ENCODE results near the gene ENTPD2.

The ENTPD2 gene

DNA sequence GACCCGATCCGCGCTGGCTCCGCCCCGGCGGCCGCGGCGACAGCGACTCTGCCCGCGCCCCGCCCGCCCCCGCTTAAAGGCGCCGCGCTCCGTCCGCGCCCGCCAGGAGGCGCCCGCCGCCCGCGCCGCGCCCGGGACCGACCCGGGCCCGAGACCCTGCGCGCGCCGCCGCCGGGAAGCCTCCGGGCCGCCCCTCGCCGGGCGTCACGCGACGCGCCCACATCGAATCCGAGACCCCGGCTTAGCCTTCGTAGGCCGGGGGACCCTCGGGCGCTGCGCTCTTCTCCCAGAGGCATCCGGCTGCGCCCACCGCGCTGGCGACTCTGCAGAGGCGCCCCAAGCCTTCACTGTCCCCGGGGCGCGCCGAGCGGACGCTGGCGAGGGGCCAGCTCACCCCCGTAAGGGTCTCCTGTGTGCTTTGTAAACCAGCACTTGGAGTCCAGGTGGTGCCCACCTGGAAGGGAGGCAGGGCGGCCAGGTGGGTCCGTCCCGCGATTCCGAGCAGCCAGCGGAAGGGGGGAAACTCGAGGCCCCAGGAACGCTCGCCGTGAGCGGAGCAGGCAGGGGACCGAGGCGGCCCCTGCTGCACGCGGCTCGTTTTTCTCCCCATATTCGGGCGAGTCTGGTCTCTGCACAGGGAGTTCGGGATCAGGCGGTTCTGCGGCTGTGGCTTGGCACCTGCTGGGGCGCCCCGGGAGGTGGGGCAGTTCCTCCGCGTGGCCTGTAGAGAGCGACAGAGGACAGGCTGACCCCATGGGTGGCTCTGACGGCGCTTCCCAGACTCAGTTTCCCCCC, 25.4 kb downstream of the ENTPD2 start:
- DNase-seq = peak; percentile 64

DNA sequence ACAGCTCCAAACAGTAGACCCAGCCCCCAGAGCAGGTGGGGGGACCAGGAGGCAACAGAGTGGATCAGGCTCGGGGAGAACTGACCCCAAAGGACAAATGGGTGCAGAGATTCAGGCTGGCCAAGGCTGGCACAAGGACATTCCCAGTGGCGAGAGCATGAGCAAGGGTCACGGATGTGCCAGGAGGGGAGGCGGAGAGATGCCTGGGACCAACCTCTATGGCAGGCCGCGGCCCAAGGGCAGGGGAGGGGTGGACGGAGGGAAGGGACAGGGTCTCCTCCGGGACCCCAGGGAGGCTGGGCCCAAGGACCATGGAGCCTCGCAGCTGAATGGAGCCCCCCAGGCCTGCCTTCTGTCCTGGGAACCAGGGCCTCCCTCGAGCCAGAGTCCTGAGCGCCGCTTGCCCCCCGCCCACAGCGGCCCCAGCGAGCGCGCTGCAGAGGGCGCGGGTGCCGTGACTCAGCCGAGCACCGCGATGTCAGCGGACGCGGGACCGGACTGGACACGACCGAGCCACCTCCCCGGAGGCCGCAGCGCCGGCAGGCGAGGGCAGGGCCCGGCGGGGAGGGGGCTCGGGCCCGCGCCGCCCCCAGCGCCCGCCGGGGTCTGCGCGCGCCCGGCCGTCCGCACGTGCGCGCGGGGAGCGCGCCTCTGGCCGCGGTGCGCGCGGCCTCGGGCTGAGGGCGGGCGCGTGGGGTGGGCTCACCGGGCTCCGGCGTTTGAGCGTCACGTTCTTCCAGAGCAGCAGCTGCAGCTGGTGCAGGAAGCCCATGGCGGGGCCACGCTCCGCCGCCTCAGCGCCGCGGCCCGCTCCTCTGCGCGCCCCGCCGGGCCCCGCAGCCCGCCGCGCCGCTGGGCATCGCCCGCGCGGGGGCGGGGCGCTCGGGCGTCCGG, 26.2 kb downstream of the ENTPD2 start, which contains the start of gene ABCA2:
TSS of gene ABCA2 (minus strand) at position 869 of the 894 bp plus-strand sequence. CDS start at position 772, 97 bp downstream.
- DNase-seq = no peak

DNA sequence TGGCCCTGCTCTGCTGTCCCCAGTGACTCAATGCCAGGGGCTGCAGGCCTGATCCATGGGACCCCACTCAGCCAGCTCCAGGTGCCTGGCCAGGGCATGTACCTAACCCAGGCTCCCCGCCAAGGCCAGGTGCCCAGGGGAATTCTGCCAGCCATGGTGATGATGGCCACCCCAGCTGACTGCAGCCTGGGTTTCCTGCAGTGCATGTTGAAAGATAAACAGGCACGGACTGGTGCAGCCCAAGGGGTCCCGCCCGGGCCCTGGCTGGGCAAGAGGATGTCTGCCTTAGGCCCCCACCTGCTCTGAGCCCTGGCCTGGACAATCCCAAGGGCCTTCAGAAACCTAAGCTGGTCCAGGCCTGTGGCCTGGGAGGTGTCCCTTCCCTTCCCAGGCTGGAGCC, 27.0 kb downstream of the ENTPD2 start:
- DNase-seq = no peak

DNA sequence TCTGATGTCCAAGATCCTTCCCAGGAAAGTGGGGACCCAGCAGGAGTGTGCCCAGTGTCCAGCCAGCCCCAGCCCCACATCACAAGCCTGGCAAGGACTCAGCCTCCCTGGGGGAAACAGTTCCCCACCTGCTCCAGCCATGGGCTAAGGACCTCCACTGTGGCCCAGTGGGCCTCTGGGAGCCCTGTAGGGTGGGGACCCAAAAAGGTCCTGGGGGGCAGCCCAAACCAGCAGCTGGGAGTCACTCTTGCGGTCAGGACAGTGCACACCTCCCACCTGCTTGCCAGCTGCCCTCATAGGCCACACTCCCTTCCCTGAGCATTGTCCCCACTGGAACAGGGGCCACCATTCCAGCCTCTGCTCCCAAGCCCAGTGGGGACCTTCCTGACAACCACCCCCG, 27.5 kb downstream of the ENTPD2 start:
- DNase-seq = no peak

DNA sequence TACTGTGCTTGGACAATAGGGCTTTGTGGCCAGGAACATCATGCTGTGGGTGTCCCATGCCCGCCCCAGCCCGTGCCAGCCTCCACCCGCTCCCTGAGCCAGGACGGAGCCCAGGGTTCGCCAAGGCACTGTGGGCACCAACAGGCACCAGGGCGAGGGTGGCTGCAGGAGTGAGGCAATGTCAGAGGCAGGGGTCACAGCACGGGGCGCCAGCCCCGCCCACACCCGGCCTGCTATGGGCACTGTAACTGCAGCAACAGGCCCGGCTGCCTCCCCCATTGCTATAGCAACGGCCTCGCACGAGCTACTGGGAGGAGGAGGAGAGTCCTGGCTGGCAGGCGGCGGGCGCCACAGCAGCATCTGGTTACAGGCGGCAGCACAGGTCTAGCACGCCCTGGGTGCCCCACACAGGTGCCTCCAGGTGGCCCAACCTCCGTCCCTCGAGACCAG, 28.3 kb downstream of the ENTPD2 start:
- no peak for DNase-seq

DNA sequence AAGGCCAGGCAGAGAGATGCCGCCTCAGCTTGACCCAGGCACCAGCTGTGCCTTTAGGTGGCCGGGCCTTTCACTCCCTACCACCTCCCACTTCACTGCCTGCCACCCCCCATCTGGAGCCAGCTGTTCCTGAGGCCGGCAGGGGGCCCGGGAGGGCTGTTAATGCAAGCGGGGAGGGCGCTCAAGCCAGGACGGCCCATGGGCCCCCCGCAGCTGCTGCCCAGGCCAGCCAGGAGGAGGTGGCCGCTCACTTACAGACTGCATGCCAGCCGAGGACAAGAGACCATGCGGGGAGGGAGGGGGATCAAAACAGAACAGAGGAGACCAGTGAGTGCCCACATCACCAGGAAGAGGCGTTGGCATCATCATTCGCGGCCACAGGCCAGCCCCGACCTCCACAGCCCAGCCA, 30.3 kb downstream of the ENTPD2 start:
- DNase-seq = no peak

DNA sequence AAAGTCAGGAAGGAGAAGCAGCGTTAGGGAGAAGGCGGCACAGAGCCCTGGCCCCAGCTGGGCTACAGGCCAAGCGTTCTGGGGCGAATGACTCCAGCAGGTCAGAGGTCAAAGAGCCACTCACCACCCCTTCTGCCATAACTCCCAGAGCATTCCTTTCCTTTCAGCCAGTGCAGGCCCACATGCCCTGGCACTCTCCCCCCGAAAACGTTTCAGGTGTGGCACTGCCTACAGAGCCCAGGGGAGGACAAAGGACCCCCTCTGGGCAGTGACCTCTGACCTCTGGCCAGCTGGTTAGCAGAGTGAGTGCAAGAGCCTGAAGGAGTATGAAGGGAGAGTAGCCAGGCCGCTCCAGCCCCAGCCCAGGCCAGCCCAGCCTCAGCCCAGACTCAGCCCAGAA, 30.7 kb downstream of the ENTPD2 start:
- no peak for DNase-seq

DNA sequence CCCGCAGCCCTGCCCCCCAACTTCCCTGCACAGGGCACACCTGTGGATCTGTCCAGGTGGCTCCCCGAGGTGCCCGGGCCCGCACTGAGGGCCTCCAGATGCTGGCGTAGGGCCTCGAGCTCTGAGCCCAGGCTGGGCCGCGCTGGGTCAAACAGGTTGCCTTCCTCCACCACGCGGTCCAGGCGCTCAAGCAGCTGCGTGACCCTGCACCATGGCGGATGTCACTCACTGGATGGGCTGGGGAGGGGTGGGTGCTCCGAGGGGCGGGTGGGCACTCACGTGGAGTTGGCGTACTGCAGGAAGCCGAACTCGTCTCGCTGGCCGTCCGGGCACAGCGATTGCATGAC, 31.2 kb downstream of the ENTPD2 start:
- DNase-seq = no peak

DNA sequence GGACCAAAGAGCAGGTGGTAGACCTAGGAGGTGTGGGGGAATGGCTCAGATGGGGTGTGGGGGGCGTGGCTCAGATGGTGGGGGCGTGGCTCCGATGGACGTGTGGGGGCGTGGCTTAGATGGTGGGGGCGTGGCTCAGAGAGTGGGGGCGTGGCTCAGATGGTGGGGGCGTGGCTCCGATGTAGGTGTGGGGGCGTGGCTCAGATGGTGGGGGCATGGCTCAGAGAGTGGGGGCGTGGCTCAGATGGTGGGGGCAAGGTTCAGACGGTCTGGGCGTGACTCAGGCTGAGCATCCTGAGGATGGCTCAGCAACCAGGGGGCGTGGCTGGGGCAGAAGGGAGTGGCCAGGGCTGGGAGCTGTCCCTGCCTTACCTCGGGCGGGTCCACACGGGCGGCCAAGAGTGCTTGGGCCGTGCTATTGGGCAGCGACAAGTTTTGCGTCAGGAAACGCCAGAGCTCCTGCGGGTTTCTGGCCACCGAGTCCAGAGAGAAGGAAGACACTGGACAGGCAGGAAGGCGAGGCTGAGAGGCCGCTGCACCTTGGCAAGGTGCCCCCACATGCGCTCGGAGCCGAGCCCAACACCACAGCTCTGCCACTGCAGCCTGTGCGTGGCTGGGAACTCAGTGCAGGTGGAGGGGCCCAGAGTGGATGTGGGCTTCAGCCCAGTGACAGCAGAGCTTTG, 31.7 kb downstream of the ENTPD2 start:
- peak; percentile 45 for DNase-seq

DNA sequence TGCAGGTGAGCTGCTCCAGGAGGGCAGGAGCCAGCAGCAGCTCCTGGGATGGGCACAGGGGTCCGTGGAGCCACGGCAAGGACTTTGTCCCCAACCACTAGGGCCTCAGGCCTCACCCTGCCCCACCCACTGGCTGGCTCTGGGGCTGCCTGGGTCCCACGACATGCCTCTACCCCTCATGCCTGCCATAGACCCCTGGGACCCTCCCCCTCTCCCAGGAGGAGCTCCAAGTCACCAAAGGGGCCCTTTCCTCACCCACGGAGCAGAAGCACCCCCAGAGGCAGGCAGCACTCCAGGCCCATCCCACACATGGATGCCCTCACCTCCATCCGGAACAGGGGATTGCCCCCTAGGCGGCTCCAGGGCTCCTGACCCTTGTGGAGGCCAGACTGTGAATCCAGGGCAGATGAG, 32.3 kb downstream of the ENTPD2 start:
- DNase-seq = no peak

DNA sequence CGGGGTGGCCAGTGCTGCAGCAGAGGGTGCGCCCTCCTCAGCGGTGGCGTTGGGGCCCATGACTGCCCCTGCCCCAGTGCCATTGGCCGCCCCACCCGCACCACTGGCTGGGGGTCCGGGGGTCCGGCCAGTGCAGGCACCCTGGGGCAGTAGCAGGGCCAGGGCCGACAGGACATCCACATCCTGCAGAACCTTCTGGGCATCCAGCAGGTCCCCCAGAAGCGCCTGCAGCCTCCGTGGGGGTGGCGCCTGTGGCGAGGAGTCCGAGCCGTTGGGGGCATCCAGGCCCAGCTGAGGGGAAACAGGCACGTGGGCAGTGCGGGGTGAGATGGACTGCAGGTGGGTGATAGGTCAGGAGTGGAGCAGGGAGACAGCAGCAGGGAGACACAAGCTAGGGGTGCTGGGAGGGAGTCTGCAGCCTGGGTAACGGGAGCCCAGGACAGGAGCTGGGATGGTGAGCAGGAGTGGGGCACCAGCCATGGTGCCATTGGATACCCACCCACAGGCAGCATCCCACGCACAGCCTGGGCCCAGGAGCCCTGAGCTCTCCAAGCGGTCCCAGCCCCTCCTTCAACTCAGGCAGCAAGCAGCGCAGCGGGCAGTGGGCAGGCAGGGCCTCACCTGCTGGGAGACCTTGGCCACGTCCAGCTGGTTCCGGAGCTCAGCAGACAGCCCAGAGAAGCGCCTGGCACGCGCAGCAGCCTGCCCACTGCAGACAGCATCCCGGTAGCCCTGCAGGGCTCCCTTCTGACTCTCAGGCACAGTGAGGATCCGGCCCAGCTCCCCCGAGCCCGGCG, 32.9 kb downstream of the ENTPD2 start:
- no peak for DNase-seq

DNA sequence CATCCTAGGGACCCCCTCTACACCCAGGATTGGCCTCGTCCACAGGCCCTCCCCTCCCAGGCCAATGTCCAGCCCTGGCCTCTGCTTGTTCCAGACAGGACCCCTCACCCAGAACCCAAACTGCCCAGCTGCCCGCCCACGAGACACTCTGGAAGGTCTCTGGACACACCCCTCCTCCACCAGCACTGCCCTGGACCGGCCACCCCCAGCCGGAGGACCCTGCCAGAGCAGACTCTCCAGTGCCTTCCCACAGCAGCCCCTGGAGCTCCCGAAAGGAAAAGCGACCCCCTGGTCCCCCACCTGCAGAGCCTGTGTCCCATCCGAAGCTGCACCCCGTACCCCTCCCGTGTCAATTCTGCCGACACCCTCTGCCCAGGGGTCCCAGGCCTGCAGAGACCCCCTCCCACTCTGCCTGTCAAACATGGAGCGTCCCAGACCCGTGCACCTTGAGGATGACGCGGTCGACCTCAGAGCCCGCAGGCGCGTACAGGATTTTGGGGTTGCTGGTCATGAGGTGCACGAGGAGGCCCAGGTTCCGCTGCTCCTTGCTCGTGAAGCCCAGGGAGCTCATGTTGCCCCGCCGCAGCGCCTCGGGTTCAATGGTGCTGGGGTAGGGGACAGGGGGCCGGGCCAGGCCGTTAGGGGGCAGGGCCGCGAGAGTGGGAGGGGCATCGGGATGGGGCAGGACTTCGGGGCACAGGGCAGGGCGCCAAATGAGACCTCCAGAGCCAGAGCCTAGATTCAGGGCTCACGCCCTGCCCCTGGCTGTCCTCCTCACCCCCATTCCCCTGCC, 33.8 kb downstream of the ENTPD2 start:
- DNase-seq = no peak

DNA sequence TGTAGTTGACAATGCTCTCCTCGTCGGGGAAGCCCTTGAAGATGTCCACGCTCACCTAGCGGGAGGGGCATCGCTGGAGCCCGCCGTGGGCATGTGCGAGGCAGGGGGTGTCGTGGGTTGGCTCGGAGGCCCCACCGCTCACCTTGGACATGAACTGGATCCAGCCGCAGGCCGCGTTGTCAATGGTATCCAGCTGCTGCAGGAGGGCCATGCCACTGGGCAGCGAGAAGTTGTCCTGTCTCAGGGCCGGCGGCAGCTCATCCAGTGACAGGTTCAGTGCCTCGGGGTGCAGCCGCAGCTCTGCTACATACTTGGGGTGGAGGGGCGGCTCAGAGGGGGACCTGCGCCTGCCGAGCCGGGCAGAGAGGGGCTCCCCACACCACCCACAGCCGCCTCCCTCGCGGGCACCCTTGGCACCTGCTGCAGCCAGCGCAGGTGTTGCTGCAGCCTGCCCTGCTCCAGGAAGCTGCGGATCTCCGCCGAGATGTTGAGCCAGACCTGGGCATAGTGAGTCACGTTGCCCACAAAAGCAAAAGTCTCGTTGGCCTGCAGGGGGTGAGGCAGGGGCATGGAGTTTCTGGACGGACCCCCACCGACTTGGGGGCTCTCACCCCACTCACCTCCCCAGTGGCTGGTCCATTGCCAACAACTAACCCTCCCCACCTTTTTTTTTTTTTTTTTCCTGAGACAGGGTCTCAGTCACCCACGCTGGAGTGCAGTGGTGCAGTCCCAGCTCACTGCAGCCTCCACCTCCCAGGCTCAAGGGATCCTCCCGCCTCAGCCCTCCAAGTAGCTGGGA, 34.9 kb downstream of the ENTPD2 start:
- no peak for DNase-seq

DNA sequence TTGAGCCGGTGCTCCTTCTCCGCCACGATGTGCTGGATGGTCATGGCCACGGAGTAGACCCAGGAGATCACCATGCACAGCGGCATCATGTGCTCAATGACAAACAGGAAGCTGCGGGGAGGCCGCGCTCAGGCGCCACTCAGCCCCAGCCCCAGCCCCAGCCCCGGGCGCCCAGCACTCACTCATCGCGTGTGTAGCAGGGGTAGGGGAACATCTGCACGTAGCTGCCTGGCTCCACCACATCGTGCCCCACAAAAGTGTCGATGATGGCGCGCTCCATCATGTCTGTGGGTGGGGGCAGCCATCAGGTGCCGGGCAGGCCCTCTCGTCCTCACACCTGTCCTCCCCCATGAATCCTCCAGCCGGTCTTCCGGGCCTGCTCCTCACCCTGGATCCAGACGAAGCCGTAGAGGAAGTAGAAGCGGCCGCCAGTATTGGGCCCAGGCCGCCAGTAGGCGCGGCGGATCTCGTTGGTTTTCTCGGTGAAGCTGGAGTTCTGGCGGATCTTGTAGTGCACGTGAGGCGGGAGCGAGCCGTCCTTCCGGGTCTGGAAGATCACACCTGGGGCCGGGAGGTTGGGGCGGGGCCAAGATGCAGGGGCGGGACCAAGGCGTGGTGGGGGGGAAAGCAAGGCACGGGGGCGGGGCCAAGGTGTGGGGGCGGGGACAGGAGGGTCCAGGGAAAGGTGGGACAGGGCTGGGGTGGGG, 35.9 kb downstream of the ENTPD2 start:
- DNase-seq = no peak

DNA sequence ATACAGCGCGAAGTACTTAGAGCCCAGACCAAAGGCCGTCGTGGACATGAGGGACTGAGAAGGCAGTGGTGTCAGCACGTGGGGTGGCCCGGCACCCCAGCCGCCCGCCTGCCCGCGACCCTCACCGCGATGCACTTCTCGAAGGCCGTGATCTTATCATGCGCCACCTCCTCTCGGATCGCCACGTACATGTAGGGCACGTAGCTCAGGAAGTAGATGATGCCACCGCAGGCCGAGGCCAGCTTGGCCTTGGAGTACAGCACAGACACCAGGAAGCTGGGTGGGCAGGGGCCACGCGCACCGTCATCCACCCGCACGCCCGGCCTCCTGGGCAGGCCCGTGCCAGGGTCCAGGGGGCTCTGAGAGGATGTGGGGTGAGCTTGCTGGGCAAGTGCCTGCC, 36.8 kb downstream of the ENTPD2 start:
- DNase-seq = no peak

DNA sequence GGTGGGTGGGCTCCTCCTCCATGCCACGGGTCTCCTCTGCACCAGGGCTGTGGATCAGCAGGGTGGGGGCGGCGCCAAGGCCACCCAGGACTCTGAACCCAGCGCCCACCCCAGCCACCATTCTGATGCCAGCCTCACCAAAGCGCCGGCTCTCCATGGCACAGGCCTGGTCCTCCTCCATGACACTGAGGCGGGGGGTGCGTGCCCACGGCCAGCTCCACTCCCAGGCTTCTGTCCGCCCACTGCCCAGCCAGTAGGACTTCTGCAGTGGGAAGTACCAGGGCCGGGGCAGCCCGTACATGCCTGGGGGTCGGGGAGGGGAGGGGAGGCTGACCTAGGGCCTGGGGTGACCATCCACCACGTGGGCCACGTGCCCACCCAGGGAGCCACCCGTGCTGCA, 37.4 kb downstream of the ENTPD2 start:
- no peak for DNase-seq

DNA sequence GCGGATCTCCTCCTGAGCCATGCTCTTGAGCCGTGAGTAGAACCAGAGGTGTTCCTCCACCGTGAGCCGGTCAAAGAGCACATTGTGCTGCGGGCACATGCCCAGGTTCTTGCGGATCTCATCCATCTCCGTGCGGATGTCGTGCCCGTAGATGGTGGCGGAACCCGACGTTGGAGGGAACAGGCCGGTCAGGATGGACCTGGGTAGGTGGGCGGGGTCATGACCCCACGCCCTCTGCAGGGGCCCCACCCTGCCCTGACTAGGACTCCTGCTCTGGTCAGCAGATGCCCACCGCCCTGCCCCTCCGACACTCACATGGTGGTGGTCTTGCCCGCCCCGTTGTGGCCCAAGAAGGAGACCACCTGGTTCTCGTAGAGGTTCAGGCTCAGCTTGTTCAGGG, 37.9 kb downstream of the ENTPD2 start:
- DNase-seq = no peak

DNA sequence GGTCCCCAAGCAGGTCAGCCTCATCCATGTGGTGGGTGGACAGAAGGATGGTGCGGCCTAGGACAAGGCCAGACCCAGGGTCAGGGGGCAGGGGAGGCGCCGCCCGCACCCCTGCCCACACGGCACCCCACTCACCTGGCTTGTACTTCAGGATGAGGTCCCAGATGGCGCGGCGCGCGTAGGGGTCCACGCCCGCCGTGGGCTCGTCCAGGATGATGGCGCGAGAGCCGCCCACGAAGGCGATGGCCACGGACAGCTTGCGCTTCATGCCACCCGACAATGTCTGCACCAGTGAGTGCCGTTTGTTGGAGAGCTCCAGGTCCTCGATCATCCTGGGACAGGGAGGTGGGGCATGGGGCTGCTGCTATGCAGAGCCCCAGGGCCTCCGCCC, 38.3 kb downstream of the ENTPD2 start:
- no peak for DNase-seq

DNA sequence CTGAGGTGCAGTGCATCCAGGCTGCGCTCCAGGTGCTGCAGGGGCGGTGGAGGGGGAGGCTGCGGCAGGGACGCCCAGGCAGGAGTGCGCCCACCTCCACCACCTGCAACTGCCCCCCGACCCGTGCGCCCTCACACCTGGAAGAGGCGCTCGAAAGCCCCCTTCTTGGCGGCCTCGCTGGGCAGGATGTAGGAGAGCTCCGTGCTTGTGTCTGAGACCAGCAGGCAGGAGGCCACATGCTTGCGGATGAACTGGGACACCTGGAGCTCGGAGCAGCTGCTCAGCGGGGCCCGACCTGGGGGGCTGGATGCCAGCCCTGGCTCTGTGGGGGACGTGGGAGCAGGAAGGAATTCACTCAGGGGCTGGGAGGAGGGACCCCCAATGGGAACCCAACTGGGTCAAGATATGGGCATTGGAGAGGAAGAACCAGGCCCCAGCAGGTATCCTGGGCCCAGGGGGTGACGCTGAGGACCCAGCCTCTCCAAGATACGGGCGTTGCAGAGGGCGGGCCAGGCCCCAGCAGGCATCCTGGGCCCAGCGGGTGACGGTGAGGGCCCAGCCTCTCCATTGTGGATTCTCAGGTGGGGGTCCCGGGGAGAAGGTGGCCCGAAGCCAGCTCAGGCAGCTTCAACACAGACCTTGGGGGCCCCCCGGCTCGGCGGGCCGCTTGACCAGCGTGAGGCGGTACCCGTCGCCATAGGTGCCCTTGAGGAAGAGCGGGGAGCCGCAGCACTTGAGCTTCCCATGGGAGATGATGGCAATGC, 38.9 kb downstream of the ENTPD2 start:
- no peak for DNase-seq

Data from activated gamma-delta T cell (primary cell).